Femur (tissue), 1 donor: Measurements from ENCODE around the gene TPST2.
A peak's percentile ranks its signal among the peaks of the same experiment; 100 is the strongest.
"Not testable (repeated sequence)": the region's sequence is repeated elsewhere in the genome, so short reads cannot be mapped to it uniquely, and the experiment has no call there.

Experiments used
- DNase-seq: peaks from one replicate; pipeline ENCODE4 v3.0.0-alpha.2; 2017

The TPST2 gene

GRCh38 chr22:26528518-26528917 is 61.4 kb downstream of the TPST2 start:
- DNase-seq = not testable (repeated sequence)

GRCh38 chr22:26527574-26528465 is 62.1 kb downstream of the TPST2 start:
- DNase-seq = no peak

- DNase-seq = no peak
Measured at GRCh38 chr22:26527167-26527566, 62.8 kb downstream of the TPST2 start.

GRCh38 chr22:26525946-26526564 is 63.9 kb downstream of the TPST2 start:
- no peak for DNase-seq

DNA sequence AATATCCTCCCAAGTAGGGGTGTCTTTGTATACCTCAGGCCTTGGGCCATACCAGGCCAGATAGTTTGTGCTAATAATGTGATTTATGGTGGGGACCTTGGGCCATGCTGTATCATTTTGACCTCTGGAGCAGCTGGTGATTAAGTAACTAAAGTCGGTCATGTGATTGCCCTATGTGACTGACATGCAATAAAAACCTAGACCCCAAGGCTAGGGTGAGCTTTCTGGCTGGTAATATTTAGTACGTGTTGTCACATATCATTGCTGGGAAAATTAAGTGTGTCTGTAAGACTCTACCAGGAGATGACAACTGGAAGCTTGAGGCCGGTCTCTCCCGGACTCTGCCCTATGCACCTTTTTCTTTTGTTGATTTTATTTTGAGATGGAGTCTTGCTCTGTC is 65.1 kb downstream of the TPST2 start:
- DNase-seq = no peak

DNA sequence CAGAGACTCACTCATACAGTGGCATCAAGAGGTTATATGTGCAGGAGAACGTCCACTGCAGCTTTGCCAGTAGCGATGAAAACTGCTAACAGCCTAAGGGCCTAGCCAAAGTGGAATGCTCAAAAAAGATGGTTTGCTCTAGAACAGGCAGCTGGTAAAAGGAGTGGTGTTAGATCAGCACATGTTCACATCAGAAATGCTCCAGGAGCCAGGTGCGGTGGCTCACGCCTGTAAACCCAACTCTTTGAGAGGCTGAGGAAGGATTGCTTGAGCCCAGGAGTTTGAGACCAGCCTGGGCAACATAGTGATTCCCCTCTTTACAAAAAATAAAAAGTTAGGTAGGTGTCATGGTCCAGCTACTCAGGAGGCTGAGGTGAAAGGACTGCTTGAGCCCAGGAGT is 67.3 kb downstream of the TPST2 start:
- no peak for DNase-seq

DNA sequence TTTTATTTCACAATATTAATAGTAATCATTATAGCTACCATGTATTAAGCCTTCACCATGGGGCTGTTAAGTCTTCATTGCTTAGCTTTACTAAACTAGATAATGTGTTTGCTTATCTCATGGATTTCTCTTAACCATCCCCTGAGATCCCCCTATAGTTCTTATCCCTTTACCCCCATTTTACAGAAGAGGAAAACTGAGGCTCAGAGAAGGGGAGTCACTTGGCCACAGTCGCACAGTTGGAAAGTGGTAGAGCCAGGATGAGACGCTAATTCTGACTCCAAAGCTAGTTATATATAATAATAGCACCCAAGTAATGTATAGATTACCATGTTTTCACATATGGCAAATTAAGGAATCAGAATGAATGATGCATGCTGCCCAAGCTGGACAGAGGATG is 67.9 kb downstream of the TPST2 start:
- no peak for DNase-seq

DNA sequence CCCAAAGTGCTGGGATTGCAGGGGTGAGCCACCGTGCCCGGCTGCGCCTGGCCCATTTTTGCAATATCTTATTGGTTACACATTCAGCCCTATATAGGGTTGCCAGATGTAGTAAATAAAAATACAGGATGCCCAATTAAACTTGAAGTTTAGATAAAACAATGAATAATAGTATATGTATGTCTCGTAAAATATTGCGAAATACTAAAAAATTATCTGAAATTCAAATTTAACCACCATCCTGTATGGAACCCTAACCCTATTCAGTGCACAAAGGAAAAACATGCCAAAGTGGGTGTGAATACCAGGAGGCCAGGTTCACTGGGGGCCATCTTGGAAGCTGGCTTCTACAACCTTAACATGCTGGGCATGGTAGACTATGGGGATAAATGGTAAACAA is 72.5 kb downstream of the TPST2 start:
- no peak for DNase-seq

DNA sequence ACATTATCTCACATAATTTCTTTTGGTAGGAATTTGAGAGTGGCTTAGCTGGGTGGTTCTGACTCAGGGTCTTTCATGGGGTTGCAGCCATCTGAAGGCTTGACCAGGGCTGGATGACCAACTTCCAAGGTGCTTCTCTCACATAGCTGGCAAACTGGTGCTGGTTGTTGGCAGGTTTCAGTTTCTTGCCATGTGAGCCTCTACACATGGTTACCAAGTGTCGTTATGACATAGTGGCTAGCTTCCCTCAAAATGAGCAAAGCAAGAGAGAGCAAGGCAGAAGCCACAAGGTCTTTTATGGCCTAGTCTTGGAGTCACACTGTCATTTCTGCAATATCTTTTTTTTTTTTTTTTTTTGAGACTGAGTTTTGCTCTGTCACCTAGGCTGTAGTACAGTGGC is 73.4 kb downstream of the TPST2 start:
- DNase-seq = no peak

- DNase-seq = no peak
Measured at GRCh38 chr22:26515931-26516330, 74.0 kb downstream of the TPST2 start.

- DNase-seq = no peak
Measured at GRCh38 chr22:26514419-26515161, 75.3 kb downstream of the TPST2 start.

GRCh38 chr22:26513838-26514237 is 76.1 kb downstream of the TPST2 start:
- no peak for DNase-seq

- DNase-seq = peak; percentile 97
Measured at GRCh38 chr22:26512149-26512793, 77.7 kb downstream of the TPST2 start, which contains the start of gene TFIP11. Gene TFIP11 (minus strand): TSS chr22:26512473. CDS start chr22:26510272, 2,201 bp downstream.

- DNase-seq = no peak
Measured at GRCh38 chr22:26508148-26508547, 81.8 kb downstream of the TPST2 start.

- DNase-seq = no peak
Measured at GRCh38 chr22:26503758-26504157, 86.2 kb downstream of the TPST2 start.

GRCh38 chr22:26502688-26503561 is 87.0 kb downstream of the TPST2 start:
- DNase-seq = peak; percentile 83

DNA sequence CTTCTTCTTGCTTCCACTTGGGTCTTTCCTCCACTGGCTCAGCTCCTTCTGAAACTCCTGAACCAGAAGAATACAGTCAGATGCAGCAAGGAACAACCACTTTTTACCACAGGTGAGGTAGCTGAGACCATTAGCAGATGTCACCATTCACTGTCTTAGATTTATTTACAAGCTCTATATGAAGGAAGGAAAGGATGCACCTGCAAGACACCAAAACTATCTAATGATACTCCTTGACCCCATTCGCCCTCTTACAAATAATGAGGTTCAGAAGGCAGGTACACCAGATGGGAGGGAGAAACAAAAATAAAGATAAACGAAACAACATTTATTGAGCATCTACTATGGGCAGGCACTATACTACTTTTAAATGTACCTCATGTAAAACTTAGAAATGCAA is 87.9 kb downstream of the TPST2 start:
- DNase-seq = no peak

DNA sequence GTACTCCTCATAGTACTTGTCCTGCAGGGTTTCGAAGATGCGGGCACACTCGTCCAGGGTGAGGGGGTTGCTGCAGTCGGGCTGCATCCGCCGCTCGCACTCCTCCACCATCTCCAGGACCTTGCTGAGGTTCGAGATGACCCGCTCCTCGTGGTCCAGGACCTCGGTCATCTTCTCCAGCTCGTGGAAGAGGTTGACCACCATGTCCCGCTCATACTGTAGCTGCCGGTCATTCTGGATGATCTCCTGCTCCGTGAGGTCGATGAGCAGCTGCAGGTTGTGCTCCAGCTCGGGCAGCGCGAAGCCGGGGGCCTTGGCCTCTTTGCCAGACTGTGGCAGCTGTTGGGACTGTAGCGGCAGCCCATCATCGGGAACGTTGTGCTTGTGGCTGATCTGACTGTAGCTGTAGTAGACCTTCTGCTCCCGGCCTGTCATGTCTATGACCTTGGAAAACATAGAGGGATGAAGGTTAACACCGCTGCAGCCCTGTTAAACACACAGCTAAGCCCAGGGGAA is 90.7 kb downstream of the TPST2 start:
- no peak for DNase-seq

DNA sequence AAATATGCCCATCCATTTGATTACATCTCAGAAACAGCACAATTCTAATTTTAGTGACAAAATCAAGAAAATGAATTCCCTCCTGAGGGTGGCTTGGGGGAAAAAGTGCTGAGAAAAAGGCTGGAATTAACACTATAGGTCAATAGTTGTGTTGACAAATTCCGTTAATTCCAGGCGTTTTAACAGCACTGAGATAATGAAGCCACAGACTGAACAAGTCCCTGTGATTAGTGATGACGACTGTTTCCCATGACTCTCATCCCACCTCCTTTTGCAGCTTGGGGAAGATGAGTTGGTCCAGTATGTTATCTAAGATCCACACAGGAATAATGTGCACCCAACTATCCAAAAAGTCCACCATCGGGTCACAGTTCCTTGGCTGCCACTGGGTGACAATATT is 93.5 kb downstream of the TPST2 start:
- DNase-seq = no peak

DNA sequence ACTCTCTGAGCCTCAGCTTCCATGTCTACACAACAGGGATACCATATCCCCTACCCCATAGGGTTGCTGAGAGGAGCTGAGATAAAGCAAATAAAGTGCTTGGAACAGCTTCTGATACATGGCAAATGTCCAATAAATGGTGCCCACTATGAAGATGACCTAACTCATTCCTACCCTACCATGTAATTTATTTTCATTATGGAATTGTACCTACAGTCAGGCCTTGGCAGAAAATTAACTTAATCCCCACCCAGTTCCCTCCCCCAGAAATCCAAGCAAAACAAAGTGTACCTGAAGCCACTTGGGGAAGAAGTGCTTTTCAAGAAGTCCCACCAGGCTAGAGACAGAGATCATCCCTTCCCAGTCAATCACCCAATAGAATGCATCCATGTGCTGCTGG is 95.4 kb downstream of the TPST2 start:
- DNase-seq = no peak

DNA sequence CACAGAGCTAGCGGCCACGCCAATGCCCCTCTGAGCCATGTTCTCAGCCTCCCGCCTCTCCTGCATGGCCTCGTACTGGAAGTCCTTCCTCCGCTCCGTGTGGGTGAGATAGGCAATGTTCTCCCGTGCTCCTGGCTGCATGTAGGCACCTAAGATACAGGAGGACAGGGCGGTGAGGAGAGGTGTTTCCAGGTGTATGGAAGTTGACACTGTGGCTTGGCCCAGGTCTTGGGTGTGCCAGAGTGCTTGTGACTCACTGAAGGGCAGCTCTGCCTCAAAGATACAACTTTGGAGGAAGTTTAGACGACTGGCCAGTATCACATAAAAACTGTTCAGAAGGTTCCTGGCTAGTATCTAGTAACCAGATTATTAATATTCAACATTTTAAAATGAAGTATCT is 97.7 kb downstream of the TPST2 start:
- DNase-seq = no peak
